Measurements from ENCODE around the gene FAM171A2.

FAM171A2 gene

DNA sequence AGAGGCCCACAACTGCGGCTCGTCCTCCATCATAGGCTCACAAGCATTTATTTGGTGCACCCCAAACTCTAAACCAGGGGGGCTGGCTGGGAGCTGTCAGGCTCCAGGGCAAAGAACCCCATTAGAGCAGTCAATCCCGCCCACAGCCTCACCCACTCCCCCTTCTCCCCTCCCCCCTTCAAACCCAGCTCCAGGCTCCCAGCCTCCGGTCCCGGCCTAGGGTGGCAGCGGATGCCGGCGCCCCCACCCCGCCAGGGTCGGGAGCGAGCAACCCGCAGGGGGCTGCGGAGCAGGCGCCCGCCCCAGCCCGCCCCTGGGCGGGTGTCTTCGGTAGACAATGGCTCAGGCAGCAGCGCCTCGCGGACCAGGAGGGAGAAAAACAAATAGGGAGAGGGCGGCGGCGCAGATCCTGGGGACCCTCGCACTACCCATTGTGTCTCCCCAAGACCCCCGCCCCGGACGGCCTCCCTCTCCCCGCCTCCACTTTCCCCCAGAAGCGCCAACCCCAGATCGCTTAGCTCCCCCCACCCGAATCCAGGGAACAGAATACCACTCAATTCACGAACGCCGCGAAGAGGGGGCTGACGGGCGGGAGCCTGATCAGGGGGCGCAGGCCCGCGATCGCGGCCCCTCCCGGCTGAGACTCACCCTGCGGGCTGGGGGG, 572 bp downstream of the FAM171A2 start:
- Histone ChIP-seq H3K4me3 (ENCODE audit: insufficient read length, low read depth) (peak overlapping the region; percentile 57), H3K27me3 (ENCODE audit: insufficient read depth, insufficient read length) (peaks cover 22% of the 10 kb centered on the region), H3K9ac (ENCODE audit: insufficient read length, low read depth) (peak overlapping the region; percentile 77), H3K9me3 (ENCODE audit: insufficient read depth, low read length) (no peaks in the 10 kb centered on the region), H3K4me1 (ENCODE audit: insufficient read depth, insufficient read length) (peaks cover 18% of the 10 kb centered on the region), H3K36me3 (ENCODE audit: insufficient read depth, insufficient read length, low read length) (peaks cover 14% of the 10 kb centered on the region)
- TF ChIP-seq ZNF274 (IDR thresholded peaks at IDR 0.05; ENCODE audit: low read depth, low read length) (no peak), YY1 (IDR thresholded peaks at IDR 0.05; ENCODE audit: insufficient read depth, insufficient read length) (no peak), SUZ12 (IDR thresholded peaks at IDR 0.05; ENCODE audit: extremely low read depth, insufficient read depth, insufficient read length) (no peak)
- no peak for DNase-seq (ENCODE audit: low read depth, low spot score)

DNA sequence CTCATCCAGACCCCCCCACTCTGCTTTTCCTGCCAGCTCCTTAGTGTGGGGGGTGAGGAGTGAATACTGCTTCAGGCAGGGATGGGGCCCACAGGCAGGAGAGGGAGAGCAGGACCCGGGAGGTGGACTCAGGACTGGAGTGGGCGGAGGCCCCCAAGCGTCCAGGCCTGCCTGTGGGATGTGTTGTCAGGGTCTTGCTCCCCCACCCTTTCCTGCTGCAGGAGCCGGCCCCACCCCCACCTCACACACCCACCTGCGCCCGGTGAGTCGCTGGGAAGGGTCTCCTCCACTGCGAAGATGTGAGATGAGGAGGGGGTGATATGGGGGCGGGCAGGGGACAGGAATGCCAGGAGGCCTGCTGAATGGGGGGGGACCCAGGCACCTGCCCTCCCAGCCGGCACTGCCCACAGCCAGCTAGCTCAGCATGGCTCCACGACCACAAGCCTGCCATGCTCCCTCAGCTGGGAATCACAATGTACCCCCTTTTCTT, 1.1 kb downstream of the FAM171A2 start:
- peaks cover 18% of the 10 kb centered on the region for H3K4me1 ChIP-seq (ENCODE audit: insufficient read depth, insufficient read length)
- H3K36me3 ChIP-seq (ENCODE audit: insufficient read depth, insufficient read length, low read length), result peaks cover 18% of the 10 kb centered on the region
- H3K9me3 ChIP-seq (ENCODE audit: insufficient read depth, low read length), result no peaks in the 10 kb centered on the region
- no peak for DNase-seq (ENCODE audit: low read depth, low spot score)
- TF ChIP-seq ZNF274 (IDR thresholded peaks at IDR 0.05; ENCODE audit: low read depth, low read length), result no peak
- TF ChIP-seq SUZ12 (IDR thresholded peaks at IDR 0.05; ENCODE audit: extremely low read depth, insufficient read depth, insufficient read length), result no peak
- no peak for TF ChIP-seq YY1 (IDR thresholded peaks at IDR 0.05; ENCODE audit: insufficient read depth, insufficient read length)
- peak overlapping the region; percentile 57 for H3K4me3 ChIP-seq (ENCODE audit: insufficient read length, low read depth)
- peaks cover 22% of the 10 kb centered on the region for H3K27me3 ChIP-seq (ENCODE audit: insufficient read depth, insufficient read length)
- H3K9ac ChIP-seq (ENCODE audit: insufficient read length, low read depth), result peak overlapping the region; percentile 77

GRCh38 chr17:44361292-44362260, 2.1 kb downstream of the FAM171A2 start:
- no peaks in the 10 kb centered on the region for H3K9me3 ChIP-seq (ENCODE audit: insufficient read depth, low read length)
- H3K36me3 ChIP-seq (ENCODE audit: insufficient read depth, insufficient read length, low read length), result peaks cover 19% of the 10 kb centered on the region
- peak overlapping the region; percentile 57 for H3K9ac ChIP-seq (ENCODE audit: insufficient read length, low read depth)
- DNase-seq (ENCODE audit: low read depth, low spot score), result no peak
- no peak for TF ChIP-seq SUZ12 (IDR thresholded peaks at IDR 0.05; ENCODE audit: extremely low read depth, insufficient read depth, insufficient read length)
- TF ChIP-seq ZNF274 (IDR thresholded peaks at IDR 0.05; ENCODE audit: low read depth, low read length), result no peak
- H3K4me3 ChIP-seq (ENCODE audit: insufficient read length, low read depth), result no peak overlapping the region
- peaks cover 18% of the 10 kb centered on the region for H3K4me1 ChIP-seq (ENCODE audit: insufficient read depth, insufficient read length)
- H3K27me3 ChIP-seq (ENCODE audit: insufficient read depth, insufficient read length), result peaks cover 20% of the 10 kb centered on the region

- Histone ChIP-seq H3K36me3 (ENCODE audit: insufficient read depth, insufficient read length, low read length) (peaks cover 27% of the 10 kb centered on the region), H3K4me3 (ENCODE audit: insufficient read length, low read depth) (no peak overlapping the region), H3K4me1 (ENCODE audit: insufficient read depth, insufficient read length) (peaks cover 20% of the 10 kb centered on the region), H3K9me3 (ENCODE audit: insufficient read depth, low read length) (no peaks in the 10 kb centered on the region), H3K27me3 (ENCODE audit: insufficient read depth, insufficient read length) (peaks cover 16% of the 10 kb centered on the region), H3K9ac (ENCODE audit: insufficient read length, low read depth) (no peak overlapping the region)
- no peak for DNase-seq (ENCODE audit: low read depth, low spot score)
- no peak for TF ChIP-seq SUZ12 (IDR thresholded peaks at IDR 0.05; ENCODE audit: extremely low read depth, insufficient read depth, insufficient read length)
- TF ChIP-seq YY1 (IDR thresholded peaks at IDR 0.05; ENCODE audit: insufficient read depth, insufficient read length), result no peak
- TF ChIP-seq ZNF274 (IDR thresholded peaks at IDR 0.05; ENCODE audit: low read depth, low read length), result no peak
Observed at GRCh38 chr17:44360826-44361225, 2.8 kb downstream of the FAM171A2 start.

DNA sequence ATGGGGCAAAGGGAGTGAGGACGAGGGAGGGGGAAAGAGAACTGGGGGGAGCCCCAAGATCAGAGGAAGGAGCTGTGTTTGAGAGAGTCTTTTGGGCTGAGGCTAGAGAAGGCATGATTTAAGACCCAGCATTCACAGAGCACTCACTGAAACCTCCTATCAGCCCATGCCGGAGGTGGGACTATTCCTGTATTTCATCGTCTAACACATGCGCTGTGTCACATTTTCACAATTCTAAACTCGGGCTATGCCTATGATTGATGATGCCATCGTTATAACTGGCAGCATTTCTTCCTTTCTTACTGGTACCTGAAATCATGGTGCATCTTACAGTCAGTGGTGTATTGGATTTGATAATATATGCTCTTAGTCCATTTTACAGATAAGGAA, 3.5 kb downstream of the FAM171A2 start:
- DNase-seq (ENCODE audit: low read depth, low spot score), result no peak
- Histone ChIP-seq H3K9ac (ENCODE audit: insufficient read length, low read depth) (no peak overlapping the region), H3K27me3 (ENCODE audit: insufficient read depth, insufficient read length) (peaks cover 12% of the 10 kb centered on the region), H3K9me3 (ENCODE audit: insufficient read depth, low read length) (no peaks in the 10 kb centered on the region), H3K4me1 (ENCODE audit: insufficient read depth, insufficient read length) (peaks cover 24% of the 10 kb centered on the region), H3K4me3 (ENCODE audit: insufficient read length, low read depth) (no peak overlapping the region), H3K36me3 (ENCODE audit: insufficient read depth, insufficient read length, low read length) (peaks cover 34% of the 10 kb centered on the region)
- TF ChIP-seq ZNF274 (IDR thresholded peaks at IDR 0.05; ENCODE audit: low read depth, low read length) (no peak), SUZ12 (IDR thresholded peaks at IDR 0.05; ENCODE audit: extremely low read depth, insufficient read depth, insufficient read length) (no peak), YY1 (IDR thresholded peaks at IDR 0.05; ENCODE audit: insufficient read depth, insufficient read length) (no peak)

DNA sequence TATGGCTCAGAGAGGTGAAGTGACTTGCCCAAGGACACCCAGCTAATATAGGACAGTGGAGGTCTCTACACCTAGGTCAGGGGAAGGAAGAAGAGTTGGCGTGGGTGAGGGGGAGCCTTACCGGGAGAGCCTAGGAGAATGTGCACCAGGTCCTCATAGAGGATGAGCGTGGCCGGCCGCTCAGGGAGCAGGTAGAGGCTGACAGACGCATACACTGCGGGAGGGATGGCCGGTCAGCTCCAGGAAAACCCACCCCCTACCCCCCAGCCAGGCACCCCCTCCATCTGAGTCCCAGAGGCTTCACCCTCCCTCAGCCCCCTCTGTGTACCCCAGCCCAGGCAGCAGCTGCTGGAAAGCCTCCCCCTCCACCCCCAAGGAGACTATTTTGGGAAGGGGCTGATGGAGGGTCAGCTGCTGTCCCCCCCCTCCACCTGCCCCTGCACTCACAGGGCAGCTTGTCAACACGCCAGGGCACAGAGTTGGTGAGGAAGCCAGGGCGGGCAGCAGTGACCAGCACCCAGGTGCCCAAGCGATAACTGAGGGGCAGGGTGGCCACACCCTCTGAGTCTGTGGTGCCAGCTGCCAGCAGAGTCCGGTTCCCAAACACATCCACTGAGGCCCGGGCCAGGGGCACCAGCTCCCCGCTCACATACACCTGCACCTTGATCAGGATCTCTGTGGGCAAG, 4.1 kb downstream of the FAM171A2 start:
- TF ChIP-seq YY1 (IDR thresholded peaks at IDR 0.05; ENCODE audit: insufficient read depth, insufficient read length) (no peak), ZNF274 (IDR thresholded peaks at IDR 0.05; ENCODE audit: low read depth, low read length) (no peak), SUZ12 (IDR thresholded peaks at IDR 0.05; ENCODE audit: extremely low read depth, insufficient read depth, insufficient read length) (no peak)
- Histone ChIP-seq H3K27me3 (ENCODE audit: insufficient read depth, insufficient read length) (peaks cover 6% of the 10 kb centered on the region), H3K9ac (ENCODE audit: insufficient read length, low read depth) (no peak overlapping the region), H3K9me3 (ENCODE audit: insufficient read depth, low read length) (no peaks in the 10 kb centered on the region), H3K36me3 (ENCODE audit: insufficient read depth, insufficient read length, low read length) (peaks cover 36% of the 10 kb centered on the region), H3K4me1 (ENCODE audit: insufficient read depth, insufficient read length) (peaks cover 24% of the 10 kb centered on the region), H3K4me3 (ENCODE audit: insufficient read length, low read depth) (no peak overlapping the region)
- no peak for DNase-seq (ENCODE audit: low read depth, low spot score)
